ENCODE data around the gene DLG1. TPM values are rescaled to one million over a fixed set of nuclear protein-coding genes. Genes with fewer than 3 reads are reported as not detected.

The DLG1 gene
- total and polyA plus RNA-seq, 4 experiments from 2014 or later: 21.4 to 92.1 (median 61.2) TPM

- H3K36me3 Mint-ChIP-seq: no peaks in the 10 kb centered on the region
- H3K4me3 ChIP-seq (ENCODE audit: low read length in 2 of 2): no peak overlapping the region
- peaks cover 8 to 14% of the 10 kb centered on the region in 2 donors for H3K27me3 Mint-ChIP-seq
- no peaks in the 10 kb centered on the region for H3K4me1 ChIP-seq (ENCODE audit: insufficient read depth, low read length)
- H3K4me1 Mint-ChIP-seq: no peaks in the 10 kb centered on the region
- ChIA-PET POLR2A (ENCODE audit: partially characterized antibody) (no interaction called here), CTCF (ENCODE audit: partially characterized antibody) (interaction anchor here (0.6 to 0.8 kb wide), 2 partner anchors 12 to 74 kb away, joined by 3 read pairs; no protein-coding TSS in a partner anchor)
- H3K4me3 Mint-ChIP-seq: no peak overlapping the region
- peaks cover 0 to 3% (median 0%) of the 10 kb centered on the region in 8 donors for H3K9me3 Mint-ChIP-seq
- H3K36me3 ChIP-seq (ENCODE audit: insufficient read depth, low read length): no peaks in the 10 kb centered on the region
- no peak overlapping the region for H3K27ac Mint-ChIP-seq
- no peak overlapping the region for H3K27ac ChIP-seq (ENCODE audit: low read depth, low read length)
- no peak for DNase-seq
- intact Hi-C loops (cut with micrococcal nuclease): no loop called here
- no peaks in the 10 kb centered on the region for H3K9me3 ChIP-seq (ENCODE audit: control insufficient read depth in 1 of 2, low read length in 2 of 2)
- no peaks in the 10 kb centered on the region for H3K27me3 ChIP-seq (ENCODE audit: insufficient read depth, low read length)
These were observed 32.7 kb upstream of the DLG1 start for GRCh38 chr3:197331131-197331530.

- Mint-ChIP-seq H3K36me3 (no peaks in the 10 kb centered on the region), H3K4me1 (no peaks in the 10 kb centered on the region), H3K9me3 (peaks cover 0 to 2% (median 0%) of the 10 kb centered on the region in 8 donors), H3K27ac (no peak overlapping the region), H3K27me3 (peaks cover 8 to 22% of the 10 kb centered on the region in 2 donors), H3K4me3 (no peak overlapping the region)
- ChIA-PET CTCF (ENCODE audit: partially characterized antibody) (no interaction called here), POLR2A (ENCODE audit: partially characterized antibody) (no interaction called here)
- no peaks in the 10 kb centered on the region for H3K27me3 ChIP-seq (ENCODE audit: insufficient read depth, low read length)
- intact Hi-C loops (cut with micrococcal nuclease): no loop called here
- DNase-seq: no peak
- no peaks in the 10 kb centered on the region for H3K4me1 ChIP-seq (ENCODE audit: insufficient read depth, low read length)
- H3K4me3 ChIP-seq (ENCODE audit: low read length in 2 of 2): no peak overlapping the region
- no peaks in the 10 kb centered on the region for H3K9me3 ChIP-seq (ENCODE audit: control insufficient read depth in 1 of 2, low read length in 2 of 2)
- no peaks in the 10 kb centered on the region for H3K36me3 ChIP-seq (ENCODE audit: insufficient read depth, low read length)
- no peak overlapping the region for H3K27ac ChIP-seq (ENCODE audit: low read depth, low read length)
These were observed 31.0 kb upstream of the DLG1 start for GRCh38 chr3:197329382-197329781.

GRCh38 chr3:197328198-197328597 is 29.8 kb upstream of the DLG1 start:
- Mint-ChIP-seq H3K4me1 (no peaks in the 10 kb centered on the region), H3K27me3 (peaks cover 9 to 25% of the 10 kb centered on the region in 2 donors), H3K4me3 (no peak overlapping the region), H3K9me3 (peaks cover 0 to 2% (median 0%) of the 10 kb centered on the region in 8 donors), H3K27ac (no peak overlapping the region), H3K36me3 (no peaks in the 10 kb centered on the region)
- ChIA-PET POLR2A (ENCODE audit: partially characterized antibody) (no interaction called here), CTCF (ENCODE audit: partially characterized antibody) (no interaction called here)
- H3K4me1 ChIP-seq (ENCODE audit: insufficient read depth, low read length): no peaks in the 10 kb centered on the region
- DNase-seq: no peak
- intact Hi-C loops (cut with micrococcal nuclease): no loop called here
- no peaks in the 10 kb centered on the region for H3K9me3 ChIP-seq (ENCODE audit: control insufficient read depth in 1 of 2, low read length in 2 of 2)
- no peak overlapping the region for H3K27ac ChIP-seq (ENCODE audit: low read depth, low read length)
- no peaks in the 10 kb centered on the region for H3K36me3 ChIP-seq (ENCODE audit: insufficient read depth, low read length)
- H3K4me3 ChIP-seq (ENCODE audit: low read length in 2 of 2): no peak overlapping the region
- no peaks in the 10 kb centered on the region for H3K27me3 ChIP-seq (ENCODE audit: insufficient read depth, low read length)

- DNase-seq: no peak
- no peak overlapping the region for H3K4me3 Mint-ChIP-seq
- Histone ChIP-seq H3K4me1 (ENCODE audit: insufficient read depth, low read length) (no peaks in the 10 kb centered on the region), H3K27ac (ENCODE audit: low read depth, low read length) (no peak overlapping the region), H3K36me3 (ENCODE audit: insufficient read depth, low read length) (no peaks in the 10 kb centered on the region), H3K4me3 (ENCODE audit: low read length in 2 of 2) (no peak overlapping the region), H3K27me3 (ENCODE audit: insufficient read depth, low read length) (no peaks in the 10 kb centered on the region), H3K9me3 (ENCODE audit: control insufficient read depth in 1 of 2, low read length in 2 of 2) (no peaks in the 10 kb centered on the region)
- H3K36me3 Mint-ChIP-seq: no peaks in the 10 kb centered on the region
- intact Hi-C loops (cut with micrococcal nuclease): no loop called here
- ChIA-PET POLR2A (ENCODE audit: partially characterized antibody) (no interaction called here), CTCF (ENCODE audit: partially characterized antibody) (no interaction called here)
- peaks cover 0 to 2% (median 0%) of the 10 kb centered on the region in 8 donors for H3K9me3 Mint-ChIP-seq
- H3K27me3 Mint-ChIP-seq: peaks cover 10 to 26% of the 10 kb centered on the region in 2 donors
- H3K4me1 Mint-ChIP-seq: no peaks in the 10 kb centered on the region
- H3K27ac Mint-ChIP-seq: no peak overlapping the region
These were observed 29.3 kb upstream of the DLG1 start for GRCh38 chr3:197327701-197328100.

GRCh38 chr3:197325773-197326172 is 27.4 kb upstream of the DLG1 start:
- H3K36me3 ChIP-seq (ENCODE audit: insufficient read depth, low read length): no peaks in the 10 kb centered on the region
- Mint-ChIP-seq H3K9me3 (peaks cover 0 to 2% (median 0%) of the 10 kb centered on the region in 8 donors), H3K27ac (no peak overlapping the region), H3K36me3 (no peaks in the 10 kb centered on the region), H3K4me3 (no peak overlapping the region), H3K27me3 (peaks cover 12 to 26% of the 10 kb centered on the region in 2 donors), H3K4me1 (no peaks in the 10 kb centered on the region)
- H3K4me1 ChIP-seq (ENCODE audit: insufficient read depth, low read length): no peaks in the 10 kb centered on the region
- no peak overlapping the region for H3K4me3 ChIP-seq (ENCODE audit: low read length in 2 of 2)
- ChIA-PET CTCF (ENCODE audit: partially characterized antibody) (no interaction called here), POLR2A (ENCODE audit: partially characterized antibody) (no interaction called here)
- H3K9me3 ChIP-seq (ENCODE audit: control insufficient read depth in 1 of 2, low read length in 2 of 2): no peaks in the 10 kb centered on the region
- H3K27ac ChIP-seq (ENCODE audit: low read depth, low read length): no peak overlapping the region
- H3K27me3 ChIP-seq (ENCODE audit: insufficient read depth, low read length): no peaks in the 10 kb centered on the region
- intact Hi-C loops (cut with micrococcal nuclease): no loop called here
- DNase-seq: no peak

GRCh38 chr3:197322149-197322548 is 23.7 kb upstream of the DLG1 start:
- H3K27ac Mint-ChIP-seq: no peak overlapping the region
- Histone ChIP-seq H3K36me3 (ENCODE audit: insufficient read depth, low read length) (no peaks in the 10 kb centered on the region), H3K9me3 (ENCODE audit: control insufficient read depth in 1 of 2, low read length in 2 of 2) (no peaks in the 10 kb centered on the region), H3K27ac (ENCODE audit: low read depth, low read length) (no peak overlapping the region), H3K4me1 (ENCODE audit: insufficient read depth, low read length) (no peaks in the 10 kb centered on the region), H3K27me3 (ENCODE audit: insufficient read depth, low read length) (no peaks in the 10 kb centered on the region), H3K4me3 (ENCODE audit: low read length in 2 of 2) (no peak overlapping the region)
- H3K36me3 Mint-ChIP-seq: no peaks in the 10 kb centered on the region
- CTCF ChIA-PET (ENCODE audit: partially characterized antibody): no interaction called here
- H3K27me3 Mint-ChIP-seq: peaks cover 18 to 31% of the 10 kb centered on the region in 2 donors
- intact Hi-C loops (cut with micrococcal nuclease): no loop called here
- POLR2A ChIA-PET (ENCODE audit: partially characterized antibody): no interaction called here
- no peak for DNase-seq
- H3K9me3 Mint-ChIP-seq: peaks cover 0 to 2% (median 0%) of the 10 kb centered on the region in 8 donors
- no peaks in the 10 kb centered on the region for H3K4me1 Mint-ChIP-seq
- no peak overlapping the region for H3K4me3 Mint-ChIP-seq

- DNase-seq: no peak
- Histone ChIP-seq H3K9me3 (ENCODE audit: control insufficient read depth in 1 of 2, low read length in 2 of 2) (no peaks in the 10 kb centered on the region), H3K27ac (ENCODE audit: low read depth, low read length) (no peak overlapping the region), H3K36me3 (ENCODE audit: insufficient read depth, low read length) (no peaks in the 10 kb centered on the region), H3K4me3 (ENCODE audit: low read length in 2 of 2) (no peak overlapping the region), H3K27me3 (ENCODE audit: insufficient read depth, low read length) (no peaks in the 10 kb centered on the region), H3K4me1 (ENCODE audit: insufficient read depth, low read length) (no peaks in the 10 kb centered on the region)
- ChIA-PET CTCF (ENCODE audit: partially characterized antibody) (no interaction called here), POLR2A (ENCODE audit: partially characterized antibody) (no interaction called here)
- no peaks in the 10 kb centered on the region for H3K4me1 Mint-ChIP-seq
- H3K27ac Mint-ChIP-seq: no peak overlapping the region
- peaks cover 0 to 2% (median 0%) of the 10 kb centered on the region in 8 donors for H3K9me3 Mint-ChIP-seq
- H3K4me3 Mint-ChIP-seq: no peak overlapping the region
- H3K27me3 Mint-ChIP-seq: peaks cover 18 to 31% of the 10 kb centered on the region in 2 donors
- intact Hi-C loops (cut with micrococcal nuclease): no loop called here
- no peaks in the 10 kb centered on the region for H3K36me3 Mint-ChIP-seq
These were observed 22.2 kb upstream of the DLG1 start for GRCh38 chr3:197320582-197320981.

Measured in CD4-positive, alpha-beta memory T cell (primary cell).